Trophoblast cell (in vitro differentiated cells and primary cell): Measurements from ENCODE around the gene CELF4.

Experiments
- DNase-seq, 2 donors: peaks; one replicate each; pipeline ENCODE4 v3.0.0-alpha.2; 2016
- H2AFZ ChIP-seq: 2 replicates; pipeline ENCODE4 v1.6.1; 2013; ENCODE audit warnings: low read length, moderate library complexity, mild to moderate bottlenecking; ENCODE audit not compliant: insufficient read depth, poor library complexity
- H2AK5ac ChIP-seq: 2 replicates; pipeline ENCODE4 v1.6.1; 2013; ENCODE audit warnings: mild to moderate bottlenecking, low read length
- H2BK120ac ChIP-seq: 2 replicates; pipeline ENCODE4 v1.6.1; 2013; ENCODE audit warnings: low read length, mild to moderate bottlenecking, moderate library complexity; ENCODE audit not compliant: insufficient read depth, poor library complexity
- H2BK12ac ChIP-seq: 2 replicates; pipeline ENCODE4 v1.6.1; 2013; ENCODE audit warnings: mild to moderate bottlenecking, low read length, moderate library complexity
- H2BK5ac ChIP-seq: 2 replicates; pipeline ENCODE4 v1.6.1; 2013; ENCODE audit warnings: low read length, low read depth, moderate library complexity, mild to moderate bottlenecking; ENCODE audit not compliant: poor library complexity
- H3K14ac ChIP-seq: 2 replicates; pipeline ENCODE4 v1.6.1; 2013; ENCODE audit warnings: mild to moderate bottlenecking, low read length
- H3K18ac ChIP-seq: 2 replicates; pipeline ENCODE4 v1.6.1; 2013; ENCODE audit warnings: mild to moderate bottlenecking, low read length
- H3K23ac ChIP-seq: 2 replicates; pipeline ENCODE4 v1.6.1; 2013; ENCODE audit warnings: low read length
- H3K27ac ChIP-seq: 2 replicates; pipeline ENCODE4 v1.5.1; 2013; ENCODE audit warnings: low read depth, mild to moderate bottlenecking, inconsistent platforms, low read length, moderate library complexity
- H3K27me3 ChIP-seq: 2 replicates; pipeline ENCODE4 v1.6.1; 2013; ENCODE audit warnings: inconsistent platforms, mild to moderate bottlenecking, low read length, moderate library complexity; ENCODE audit not compliant: insufficient read depth
- H3K36me3 ChIP-seq, 2 experiments: 1 replicate in 1 of 2; 2 replicates in 1 of 2; pipeline ENCODE4 v1.6.1; 2013; ENCODE audit warnings: low read length in 2 of 2, mild to moderate bottlenecking in 2 of 2, moderate library complexity in 1 of 2; ENCODE audit not compliant: insufficient read depth in 2 of 2, control insufficient read depth in 1 of 2
- H3K4ac ChIP-seq: 2 replicates; pipeline ENCODE4 v1.6.1; 2013; ENCODE audit warnings: low read depth, mild to moderate bottlenecking, low read length, moderate library complexity
- H3K4me1 ChIP-seq, 2 experiments: 1 replicate in 1 of 2; 2 replicates in 1 of 2; pipeline ENCODE4 v1.6.1; 2013; ENCODE audit warnings: low read length in 2 of 2, mild to moderate bottlenecking in 2 of 2, moderate library complexity in 1 of 2; ENCODE audit not compliant: insufficient read depth in 2 of 2, control insufficient read depth in 1 of 2
- H3K4me2 ChIP-seq: 2 replicates; pipeline ENCODE4 v1.6.1; 2013; ENCODE audit warnings: inconsistent platforms, mild to moderate bottlenecking, low read length, moderate library complexity
- H3K4me3 ChIP-seq: 2 replicates; pipeline ENCODE4 v1.5.1; 2013; ENCODE audit warnings: mild to moderate bottlenecking, low read depth, low read length, inconsistent platforms
- H3K79me1 ChIP-seq: one replicate; pipeline ENCODE4 v1.6.1; 2013; ENCODE audit warnings: low read length
- H3K79me2 ChIP-seq: 2 replicates; pipeline ENCODE4 v1.6.1; 2013; ENCODE audit warnings: low read length, mild to moderate bottlenecking; ENCODE audit not compliant: control insufficient read depth, insufficient read depth, poor library complexity
- H3K9ac ChIP-seq: 2 replicates; pipeline ENCODE4 v1.6.1; 2013; ENCODE audit warnings: mild to moderate bottlenecking, low read length
- H3K9me3 ChIP-seq: 2 replicates; pipeline ENCODE4 v1.6.1; 2013; ENCODE audit warnings: low read depth, mild to moderate bottlenecking, control low read depth, inconsistent platforms, low read length; ENCODE audit not compliant: insufficient read depth
- H4K12ac ChIP-seq: 2 replicates; pipeline ENCODE4 v1.6.1; 2013; ENCODE audit warnings: low read depth, mild to moderate bottlenecking, low read length, moderate library complexity
- H4K8ac ChIP-seq: 2 replicates; pipeline ENCODE4 v1.6.1; 2013; ENCODE audit warnings: low read depth, mild to moderate bottlenecking, low read length, moderate library complexity
- H4K91ac ChIP-seq: one replicate; pipeline ENCODE4 v1.6.1; 2013; ENCODE audit warnings: low read depth, mild to moderate bottlenecking, low read length, moderate library complexity
- WGBS: extraction: QIAGEN DNeasy Blood & Tissue Kit; methylation state at CpG from one replicate; pipeline ENCODE4 v1.1.7; 2013; ENCODE audit warnings: missing lambda C conversion rate; ENCODE audit not compliant: insufficient read length, insufficient coverage; ENCODE audit errors: extremely low coverage; 5-methylcytosine and 5-hydroxymethylcytosine counted together

Gene CELF4

DNA sequence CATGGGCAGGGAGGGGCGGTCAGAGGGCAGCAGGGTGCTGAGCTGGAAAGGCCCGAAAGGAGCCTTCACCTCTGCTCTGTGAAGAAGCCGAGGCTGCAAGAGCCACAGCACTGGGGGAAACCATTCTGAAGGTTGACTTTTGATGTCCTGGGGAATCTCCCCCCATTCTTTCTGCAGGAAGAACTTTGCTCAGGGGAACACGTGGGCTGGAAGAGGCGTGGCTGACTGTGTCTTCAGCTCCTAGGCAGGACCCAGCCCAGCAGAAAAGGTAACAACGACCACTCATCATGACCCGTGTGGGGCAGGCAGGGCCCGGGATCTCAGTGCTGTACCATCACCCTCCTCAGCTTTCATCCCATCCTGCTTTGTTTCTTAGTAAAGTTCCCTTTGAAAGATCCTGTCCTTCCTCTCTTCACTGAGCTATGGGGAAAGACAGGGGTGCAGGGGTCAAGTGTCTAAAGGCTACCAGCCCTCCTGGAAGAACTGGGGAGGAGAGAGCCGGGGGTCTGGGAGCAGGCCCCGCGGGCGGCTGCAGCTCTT, 312.7 kb downstream of the CELF4 start:
- peaks cover 25% of the 10 kb centered on the region for H3K27me3 ChIP-seq
- H3K18ac ChIP-seq: no peak overlapping the region
- H3K9me3 ChIP-seq: peaks cover 5% of the 10 kb centered on the region
- no peak overlapping the region for H3K4ac ChIP-seq
- H3K23ac ChIP-seq: no peak overlapping the region
- no peak overlapping the region for H2BK120ac ChIP-seq
- no peak overlapping the region for H3K9ac ChIP-seq
- H4K91ac ChIP-seq: no peak overlapping the region
- peaks cover 4 to 8% of the 10 kb centered on the region in 2 experiments for H3K4me1 ChIP-seq
- no peaks in the 10 kb centered on the region for H3K79me2 ChIP-seq
- no peak overlapping the region for H3K4me3 ChIP-seq
- peak overlapping the region; percentile 93 for H3K4me2 ChIP-seq
- H3K27ac ChIP-seq: no peak overlapping the region
- DNase-seq: no peak
- no CpG with 5 or more reads among the region's 12 CpGs for WGBS
- no peak overlapping the region for H2BK12ac ChIP-seq
- no peaks in the 10 kb centered on the region for H3K79me1 ChIP-seq
- no peaks in the 10 kb centered on the region for H3K36me3 ChIP-seq
- H2AFZ ChIP-seq: no peak overlapping the region
- H4K12ac ChIP-seq: no peak overlapping the region
- H2BK5ac ChIP-seq: no peak overlapping the region
- H2AK5ac ChIP-seq: no peak overlapping the region
- no peak overlapping the region for H4K8ac ChIP-seq
- no peak overlapping the region for H3K14ac ChIP-seq

DNA sequence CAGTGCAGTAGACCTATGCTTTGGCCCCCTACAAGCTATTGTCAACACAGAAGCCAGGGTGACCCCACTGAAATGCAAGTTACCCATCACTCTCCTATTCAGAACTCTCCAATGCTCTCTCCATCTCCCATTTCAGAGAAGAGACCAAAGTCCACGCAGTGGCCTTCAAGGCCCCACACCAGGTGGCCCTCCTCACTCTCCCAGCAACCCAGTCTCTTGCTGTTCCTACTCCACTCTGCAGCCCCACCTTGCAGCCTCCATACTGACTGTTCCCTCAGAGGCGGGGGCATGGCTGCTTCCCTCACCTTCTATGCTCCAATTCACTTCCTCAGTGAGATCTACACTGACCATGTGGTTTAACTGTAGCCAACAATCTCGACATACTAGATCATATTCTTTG, 313.3 kb downstream of the CELF4 start:
- H2BK120ac ChIP-seq: no peak overlapping the region
- no peak overlapping the region for H2BK12ac ChIP-seq
- H3K79me2 ChIP-seq: no peaks in the 10 kb centered on the region
- H3K4me1 ChIP-seq: peaks cover 4 to 8% of the 10 kb centered on the region in 2 experiments
- no peak overlapping the region for H2AFZ ChIP-seq
- H3K4me3 ChIP-seq: no peak overlapping the region
- no peak overlapping the region for H2AK5ac ChIP-seq
- H3K23ac ChIP-seq: no peak overlapping the region
- H3K79me1 ChIP-seq: no peaks in the 10 kb centered on the region
- peaks cover 5% of the 10 kb centered on the region for H3K9me3 ChIP-seq
- H3K4ac ChIP-seq: no peak overlapping the region
- H3K4me2 ChIP-seq: no peak overlapping the region
- H3K27ac ChIP-seq: no peak overlapping the region
- no peak overlapping the region for H4K8ac ChIP-seq
- WGBS: no CpG with 5 or more reads among the region's 3 CpGs
- H3K14ac ChIP-seq: no peak overlapping the region
- no peaks in the 10 kb centered on the region for H3K36me3 ChIP-seq
- no peak overlapping the region for H4K12ac ChIP-seq
- H3K27me3 ChIP-seq: peaks cover 25% of the 10 kb centered on the region
- H2BK5ac ChIP-seq: no peak overlapping the region
- no peak overlapping the region for H4K91ac ChIP-seq
- DNase-seq: no peak
- H3K18ac ChIP-seq: no peak overlapping the region
- H3K9ac ChIP-seq: no peak overlapping the region

DNA sequence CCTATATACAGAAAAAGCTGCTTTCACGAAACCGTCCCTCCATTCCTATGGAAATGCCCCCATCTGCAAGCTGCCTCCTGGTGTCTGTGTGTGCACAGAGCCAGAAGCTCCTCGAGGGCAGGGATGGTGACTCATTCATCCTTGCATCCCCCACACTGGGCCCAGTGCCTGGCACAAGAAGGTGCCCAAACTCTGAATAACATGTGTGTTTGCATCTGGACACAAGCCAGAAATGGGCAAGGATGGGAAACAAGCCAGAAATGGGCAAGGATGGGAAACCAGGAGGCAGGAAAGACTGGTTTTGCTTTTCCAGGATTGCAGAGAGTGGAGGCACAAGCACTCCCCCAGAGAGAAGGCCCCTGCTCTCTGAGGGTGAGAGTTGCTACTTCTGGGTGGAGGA, 313.9 kb downstream of the CELF4 start:
- H4K8ac ChIP-seq: no peak overlapping the region
- H3K27me3 ChIP-seq: peaks cover 25% of the 10 kb centered on the region
- no peak for DNase-seq
- no peak overlapping the region for H3K23ac ChIP-seq
- H2BK5ac ChIP-seq: no peak overlapping the region
- H2BK120ac ChIP-seq: no peak overlapping the region
- no peak overlapping the region for H3K27ac ChIP-seq
- H3K18ac ChIP-seq: no peak overlapping the region
- no peak overlapping the region for H3K4me3 ChIP-seq
- H3K9ac ChIP-seq: no peak overlapping the region
- H3K79me2 ChIP-seq: no peaks in the 10 kb centered on the region
- H4K12ac ChIP-seq: no peak overlapping the region
- H2AK5ac ChIP-seq: no peak overlapping the region
- peaks cover 4 to 8% of the 10 kb centered on the region in 2 experiments for H3K4me1 ChIP-seq
- no peak overlapping the region for H2AFZ ChIP-seq
- H3K9me3 ChIP-seq: peaks cover 5% of the 10 kb centered on the region
- H3K36me3 ChIP-seq: no peaks in the 10 kb centered on the region
- H3K4me2 ChIP-seq: no peak overlapping the region
- H3K4ac ChIP-seq: no peak overlapping the region
- H3K14ac ChIP-seq: no peak overlapping the region
- no CpG with 5 or more reads among the region's 3 CpGs for WGBS
- no peak overlapping the region for H4K91ac ChIP-seq
- H2BK12ac ChIP-seq: no peak overlapping the region
- no peaks in the 10 kb centered on the region for H3K79me1 ChIP-seq

DNA sequence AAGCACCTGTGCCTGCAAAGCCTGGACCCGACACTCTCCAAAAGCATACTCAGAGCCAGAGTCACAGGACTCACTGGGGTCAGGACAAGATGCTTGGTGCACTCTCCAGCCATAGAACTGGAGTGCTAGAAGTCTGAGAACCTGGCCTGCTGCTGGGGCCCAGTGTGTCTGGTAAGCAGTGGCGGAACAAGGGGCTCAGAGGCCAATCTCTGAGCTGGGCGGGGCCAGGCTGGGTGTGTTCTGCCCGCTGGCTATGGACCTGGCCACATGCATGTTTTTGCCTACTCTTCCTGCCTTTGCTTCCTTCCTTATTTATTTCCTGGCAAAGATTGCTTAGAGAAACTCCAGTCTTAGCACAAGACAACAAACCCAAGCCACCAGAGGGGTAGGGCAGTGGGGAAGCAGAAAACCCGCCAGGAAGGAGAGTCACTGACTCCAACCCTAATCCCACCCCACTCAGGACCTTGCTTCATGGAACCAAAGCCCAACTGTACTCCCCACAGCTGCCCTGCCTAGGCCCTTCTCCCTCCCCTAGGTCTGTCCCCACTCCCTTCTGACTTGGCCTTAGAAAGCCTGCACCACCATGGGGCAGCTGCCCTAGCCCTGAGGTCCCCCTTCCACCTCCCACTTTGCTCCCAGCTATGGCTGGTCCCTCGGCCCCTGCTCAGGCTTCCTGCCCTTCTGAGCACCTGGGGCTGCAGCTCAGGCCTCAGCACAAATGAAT, 315.5 kb downstream of the CELF4 start:
- H3K4me1 ChIP-seq: peaks cover 4 to 8% of the 10 kb centered on the region in 2 experiments
- H2AK5ac ChIP-seq: no peak overlapping the region
- H3K36me3 ChIP-seq: no peaks in the 10 kb centered on the region
- H2AFZ ChIP-seq: no peak overlapping the region
- no peak overlapping the region for H3K14ac ChIP-seq
- no peak overlapping the region for H3K18ac ChIP-seq
- H2BK120ac ChIP-seq: no peak overlapping the region
- H4K91ac ChIP-seq: no peak overlapping the region
- no peak overlapping the region for H3K4me2 ChIP-seq
- H3K4ac ChIP-seq: no peak overlapping the region
- no peak overlapping the region for H4K8ac ChIP-seq
- H3K27me3 ChIP-seq: peaks cover 23% of the 10 kb centered on the region
- no CpG with 5 or more reads among the region's 6 CpGs for WGBS
- no peaks in the 10 kb centered on the region for H3K79me2 ChIP-seq
- H2BK12ac ChIP-seq: no peak overlapping the region
- H3K27ac ChIP-seq: no peak overlapping the region
- H3K9me3 ChIP-seq: peaks cover 5% of the 10 kb centered on the region
- no peak overlapping the region for H3K23ac ChIP-seq
- no peak overlapping the region for H3K9ac ChIP-seq
- H3K79me1 ChIP-seq: no peaks in the 10 kb centered on the region
- H2BK5ac ChIP-seq: no peak overlapping the region
- H4K12ac ChIP-seq: no peak overlapping the region
- no peak for DNase-seq
- H3K4me3 ChIP-seq: no peak overlapping the region
